Loucy (cell line): ENCODE results near the gene PSME2.

Experiments
- H2AFZ ChIP-seq: fragments of 200-600 bp; sonication (generic); 2 replicates; pipeline ENCODE4 v1.6.0; 2016; ENCODE audit warnings: antibody characterized with exemption, mild to moderate bottlenecking, low read length, moderate library complexity
- H3F3A ChIP-seq: fragments of 200-600 bp; 2 replicates; pipeline ENCODE4 v1.6.0; 2016; ENCODE audit warnings: antibody characterized with exemption, low read depth, mild to moderate bottlenecking
- H3K27me3 ChIP-seq: fragments of 200-600 bp; sonication (generic); 2 replicates; pipeline ENCODE4 v1.6.1; 2014; ENCODE audit warnings: low read length, mild to moderate bottlenecking; ENCODE audit not compliant: insufficient read depth, poor library complexity, severe bottlenecking
- H3K36me3 ChIP-seq: fragments of 200-600 bp; sonication (generic); 2 replicates; pipeline ENCODE4 v1.6.1; 2016; ENCODE audit warnings: low read length; ENCODE audit not compliant: insufficient read depth
- H3K4me1 ChIP-seq: fragments of 200-600 bp; sonication (generic); 2 replicates; pipeline ENCODE4 v1.5.1; 2014; ENCODE audit warnings: low read length, mild to moderate bottlenecking; ENCODE audit not compliant: insufficient read depth, poor library complexity, severe bottlenecking
- H3K4me2 ChIP-seq: fragments of 200-600 bp; sonication (generic); 2 replicates; pipeline ENCODE4 v1.6.0; 2014; ENCODE audit warnings: antibody characterized with exemption, low read length, low read depth, mild to moderate bottlenecking; ENCODE audit not compliant: poor library complexity, severe bottlenecking
- H3K4me3 ChIP-seq: fragments of 200-600 bp; sonication (generic); 2 replicates; pipeline ENCODE4 v1.5.1; 2014; ENCODE audit warnings: low read length, mild to moderate bottlenecking, mixed read lengths; ENCODE audit not compliant: poor library complexity, severe bottlenecking
- H3K79me2 ChIP-seq: fragments of 200-600 bp; sonication (generic); 2 replicates; pipeline ENCODE4 v1.6.1; 2014; ENCODE audit warnings: low read length; ENCODE audit not compliant: insufficient read depth
- H3K9ac ChIP-seq: fragments of 200-600 bp; sonication (generic); 2 replicates; pipeline ENCODE4 v1.6.0; 2014; ENCODE audit warnings: mild to moderate bottlenecking, low read depth, low read length, moderate library complexity; ENCODE audit not compliant: poor library complexity, severe bottlenecking
- H3K9me2 ChIP-seq: fragments of 200-600 bp; sonication (generic); replicated peaks from 2 replicates; pipeline ENCODE4 v1.6.1; 2016; ENCODE audit warnings: low read depth, low read length, mixed read lengths
- H3K9me3 ChIP-seq: fragments of 200-600 bp; sonication (generic); 2 replicates; pipeline ENCODE4 v1.6.1; 2014; ENCODE audit warnings: mild to moderate bottlenecking, antibody characterized with exemption, low read length, low read depth; ENCODE audit not compliant: insufficient read depth
- H4K20me1 ChIP-seq: fragments of 200-600 bp; sonication (generic); 2 replicates; pipeline ENCODE4 v1.6.0; 2014; ENCODE audit warnings: antibody characterized with exemption, low read length, mild to moderate bottlenecking; ENCODE audit not compliant: insufficient read depth, poor library complexity, severe bottlenecking
- CTCF ChIP-seq: fragments of 200-600 bp; sonication (generic); conservative IDR thresholded peaks from 2 replicates; pipeline ENCODE4 v1.5.1; 2014; ENCODE audit warnings: mild to moderate bottlenecking, antibody characterized with exemption, low read length
- EZH2phosphoT487 ChIP-seq: fragments of 200-600 bp; IDR thresholded peaks from 2 replicates; pipeline ENCODE4 v1.6.1; 2018; ENCODE audit warnings: antibody characterized with exemption, mild to moderate bottlenecking, moderate library complexity, borderline replicate concordance

Gene PSME2

GRCh38 chr14:24116128-24116814 lies 30.1 kb downstream of the PSME2 start:
- peaks cover 37% of the 10 kb centered on the region for H3K36me3 ChIP-seq
- no peaks in the 10 kb centered on the region for H3K9me2 ChIP-seq
- peaks cover 11% of the 10 kb centered on the region for H4K20me1 ChIP-seq
- peak overlapping the region; percentile 91 for H3K4me3 ChIP-seq
- H2AFZ ChIP-seq = no peak overlapping the region
- peaks cover 29% of the 10 kb centered on the region for H3K79me2 ChIP-seq
- H3F3A ChIP-seq = peaks cover 6% of the 10 kb centered on the region; the same call in 1 of the 2 replicates
- H3K9ac ChIP-seq = peak overlapping the region; percentile 91
- peak overlapping the region; percentile 88 for H3K4me2 ChIP-seq
- no peaks in the 10 kb centered on the region for H3K27me3 ChIP-seq
- peaks cover 19% of the 10 kb centered on the region for H3K4me1 ChIP-seq
- no peaks in the 10 kb centered on the region for H3K9me3 ChIP-seq
- no peak for TF ChIP-seq CTCF
- no peak for TF ChIP-seq EZH2phosphoT487

- Histone ChIP-seq H3K9me3 (no peaks in the 10 kb centered on the region), H2AFZ (peak overlapping the region; percentile 79), H3F3A (peaks cover 6% of the 10 kb centered on the region; the same call in 1 of the 2 replicates), H3K4me2 (peak overlapping the region; percentile 88), H4K20me1 (peaks cover 11% of the 10 kb centered on the region), H3K27me3 (no peaks in the 10 kb centered on the region), H3K9ac (peak overlapping the region; percentile 91), H3K4me1 (peaks cover 19% of the 10 kb centered on the region), H3K79me2 (peaks cover 29% of the 10 kb centered on the region), H3K36me3 (peaks cover 30% of the 10 kb centered on the region; the same call in 1 of the 2 replicates), H3K4me3 (peak overlapping the region; percentile 91), H3K9me2 (no peaks in the 10 kb centered on the region)
- TF ChIP-seq EZH2phosphoT487 = no peak
- no peak for TF ChIP-seq CTCF
Observed at GRCh38 chr14:24115422-24116127, 30.8 kb downstream of the PSME2 start.

- TF ChIP-seq EZH2phosphoT487 = no peak
- TF ChIP-seq CTCF = no peak
- Histone ChIP-seq H3K9me2 (no peaks in the 10 kb centered on the region), H3K9me3 (no peaks in the 10 kb centered on the region), H3K79me2 (peaks cover 29% of the 10 kb centered on the region), H4K20me1 (peaks cover 11% of the 10 kb centered on the region), H3K36me3 (peaks cover 27% of the 10 kb centered on the region; the same call in 1 of the 2 replicates), H3K9ac (peak within 1 kb of the TSS; percentile 91), H3K4me1 (peaks cover 19% of the 10 kb centered on the region), H3K27me3 (no peaks in the 10 kb centered on the region), H3K4me3 (peak within 1 kb of the TSS; percentile 91), H3K4me2 (peak within 1 kb of the TSS; percentile 90), H2AFZ (peak within 1 kb of the TSS; percentile 89), H3F3A (peaks cover 6% of the 10 kb centered on the region; the same call in 1 of the 2 replicates)
Observed at GRCh38 chr14:24114532-24115421, 31.6 kb downstream of the PSME2 start, which contains the start of the genes DCAF11 and NRL. TSS of gene DCAF11 (plus strand) at chr14:24114777. CDS start at chr14:24115595, 818 bp downstream. TSS of gene NRL (minus strand) at chr14:24114949. CDS start at chr14:24082848, 32,101 bp downstream.
